Stimulated activated CD4-positive, alpha-beta T cell treated with anti-CD3 and anti-CD28 coated beads, Interleukin-1b, Interleukin-23, amount 100 ng/mL, for 24 hours (primary cell): Measurements from ENCODE around the gene SKAP1.
"Not testable (repeated sequence)": the region's sequence is repeated elsewhere in the genome, so short reads cannot be mapped to it uniquely, and the experiment has no call there.

ENCODE experiments used
- DNase-seq, 4 experiments: peaks; one replicate each; pipeline ENCODE4 v3.0.0-alpha.2; 2020; ENCODE audit warnings: low read depth in 4 of 4, low spot score in 1 of 4

SKAP1 gene

DNA sequence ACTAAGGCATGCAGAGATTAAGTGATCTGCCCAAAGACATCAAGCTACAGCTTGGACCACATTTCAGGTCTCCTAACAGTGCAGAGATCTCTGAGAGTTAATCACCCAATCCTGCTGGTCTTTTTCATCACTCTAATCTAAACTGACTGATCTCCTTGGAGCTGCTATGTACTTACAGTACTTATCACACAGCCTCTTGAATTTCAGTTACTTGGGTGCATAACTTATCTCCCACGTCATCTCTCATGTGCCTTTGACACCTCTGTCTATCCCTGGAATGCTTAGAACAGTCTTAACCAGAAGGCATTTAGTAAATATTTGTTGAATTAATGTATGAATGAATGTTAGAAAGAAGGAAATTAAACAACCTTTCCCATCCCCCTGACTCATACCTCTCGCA lies 183.4 kb downstream of the SKAP1 start:
- no peak for DNase-seq

DNA sequence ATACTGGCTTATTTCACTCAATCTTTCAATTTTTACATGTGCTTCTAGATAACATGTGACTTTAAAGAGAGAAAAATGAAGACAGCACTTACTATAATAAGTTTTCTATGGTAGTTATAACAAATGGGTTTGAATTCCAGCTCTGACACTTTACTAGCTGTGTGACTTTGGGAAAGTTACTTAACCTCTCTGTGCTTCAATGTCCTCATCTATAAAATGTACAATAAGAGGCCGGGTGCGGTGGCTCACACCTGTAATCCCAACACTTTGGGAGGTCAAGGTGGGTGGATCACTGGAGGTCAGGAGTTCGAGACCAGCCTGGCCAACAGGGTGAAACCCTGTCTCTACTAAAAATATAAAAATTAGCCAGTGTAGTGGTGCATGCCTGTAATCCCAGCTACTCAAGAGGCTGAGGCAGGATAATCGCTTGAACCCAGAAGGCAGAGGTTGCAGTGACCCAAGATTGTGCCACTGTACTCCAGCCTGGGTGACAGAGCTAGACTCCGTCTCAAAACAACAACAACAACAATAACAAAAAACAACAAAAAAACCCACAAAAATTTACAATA lies 184.5 kb downstream of the SKAP1 start:
- not testable (repeated sequence) for DNase-seq

DNA sequence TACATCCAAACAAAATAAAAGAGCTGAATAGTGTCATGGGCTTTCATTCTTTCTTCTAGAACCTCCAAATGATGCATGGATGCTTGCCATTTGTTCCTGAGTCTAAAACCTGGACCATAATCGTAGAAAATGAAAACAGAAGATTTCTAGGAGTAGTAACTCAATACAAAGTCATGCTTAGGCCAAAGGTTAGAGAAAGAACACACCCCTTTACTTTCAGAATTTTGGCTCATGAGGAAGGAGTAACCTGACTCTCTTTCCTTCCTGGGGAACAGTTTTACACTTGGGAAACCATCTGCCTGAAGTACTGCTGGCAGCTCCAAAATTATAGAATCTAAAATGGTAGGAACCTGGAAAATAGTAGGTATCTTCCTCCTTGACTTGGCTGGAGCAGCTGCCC lies 185.2 kb downstream of the SKAP1 start:
- no peak for DNase-seq

DNA sequence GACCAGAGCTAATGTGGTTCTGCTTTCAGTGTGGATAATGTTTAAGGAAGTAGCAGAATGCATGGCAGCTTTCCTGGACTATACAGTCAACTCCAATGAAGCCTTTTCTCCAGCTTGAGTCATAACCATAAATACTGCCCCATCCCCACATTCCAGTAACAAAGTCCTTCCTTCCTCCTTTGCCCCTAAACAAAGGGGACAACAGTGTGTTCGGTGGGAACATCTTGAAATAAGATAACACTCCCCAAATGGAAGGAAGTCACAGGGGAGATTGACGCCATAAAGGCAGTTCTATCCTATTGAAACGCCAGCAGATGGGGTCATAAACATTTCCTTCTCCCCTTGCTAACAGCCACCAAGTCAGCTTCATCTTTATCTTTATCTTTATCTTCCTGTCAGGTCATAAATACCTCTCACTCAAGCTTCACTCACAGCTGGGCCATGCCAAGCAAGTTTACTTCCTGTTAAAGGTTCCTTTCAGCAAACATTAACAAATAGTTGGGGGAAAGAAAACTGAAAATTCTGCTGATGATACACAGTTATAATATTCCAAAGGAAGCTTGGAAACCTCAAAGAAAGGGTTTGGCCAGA lies 185.8 kb downstream of the SKAP1 start:
- DNase-seq, result no peak

DNA sequence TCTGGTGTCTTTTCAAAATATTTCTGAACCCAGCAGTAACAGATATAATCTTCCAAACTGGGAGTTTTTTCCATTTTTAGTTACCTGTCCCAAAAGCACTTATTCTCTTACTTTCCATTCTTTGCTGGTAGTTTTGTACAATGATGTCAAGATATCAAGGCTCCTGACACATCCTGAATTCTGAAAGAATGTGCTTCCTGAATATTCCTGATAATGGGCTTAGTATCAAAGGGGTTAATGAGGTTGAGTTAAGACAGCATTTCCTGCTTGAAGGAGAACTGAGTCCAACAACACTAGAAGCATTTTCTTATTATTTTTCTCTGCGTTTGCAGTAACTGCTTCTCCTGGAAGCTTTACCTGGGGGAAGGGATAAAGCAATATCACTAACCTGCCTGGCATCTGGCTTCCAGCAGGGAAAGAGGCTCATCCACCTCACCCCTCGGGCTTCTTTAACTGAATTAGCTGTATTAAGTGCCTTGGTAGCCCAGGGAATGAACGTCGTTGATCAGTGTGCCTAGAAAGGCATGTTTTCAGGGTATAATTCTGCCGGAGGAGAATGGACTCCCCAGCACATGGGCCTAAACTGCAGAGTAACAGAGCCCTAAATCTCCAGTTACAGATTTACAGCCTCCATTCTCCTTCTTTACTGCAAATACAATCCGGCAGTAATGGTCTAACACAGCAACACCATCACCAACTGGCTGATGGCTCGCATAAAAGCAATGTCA lies 188.1 kb downstream of the SKAP1 start:
- no peak for DNase-seq

DNA sequence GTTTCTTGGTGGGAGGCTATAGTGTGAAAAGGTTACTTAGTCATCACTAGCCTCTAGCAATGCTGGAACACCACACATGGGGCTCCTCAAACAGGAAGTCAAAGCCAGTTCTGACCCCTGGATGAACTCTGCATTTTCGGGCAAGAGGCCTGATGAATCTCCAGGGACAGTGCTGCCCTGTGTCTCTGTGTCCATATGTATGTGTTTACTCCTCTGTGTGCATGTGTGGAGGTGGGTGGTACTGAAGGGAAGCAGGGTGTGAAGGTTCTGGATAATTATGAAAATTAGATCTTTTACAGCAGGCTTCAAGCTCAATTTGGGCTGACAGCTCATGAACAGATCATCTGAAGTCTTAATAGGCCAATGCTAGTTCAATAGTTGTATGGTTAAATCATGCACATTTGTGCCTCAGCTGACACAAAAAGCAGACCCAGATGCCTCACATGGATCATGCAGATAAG lies 188.9 kb downstream of the SKAP1 start:
- DNase-seq, result no peak

DNA sequence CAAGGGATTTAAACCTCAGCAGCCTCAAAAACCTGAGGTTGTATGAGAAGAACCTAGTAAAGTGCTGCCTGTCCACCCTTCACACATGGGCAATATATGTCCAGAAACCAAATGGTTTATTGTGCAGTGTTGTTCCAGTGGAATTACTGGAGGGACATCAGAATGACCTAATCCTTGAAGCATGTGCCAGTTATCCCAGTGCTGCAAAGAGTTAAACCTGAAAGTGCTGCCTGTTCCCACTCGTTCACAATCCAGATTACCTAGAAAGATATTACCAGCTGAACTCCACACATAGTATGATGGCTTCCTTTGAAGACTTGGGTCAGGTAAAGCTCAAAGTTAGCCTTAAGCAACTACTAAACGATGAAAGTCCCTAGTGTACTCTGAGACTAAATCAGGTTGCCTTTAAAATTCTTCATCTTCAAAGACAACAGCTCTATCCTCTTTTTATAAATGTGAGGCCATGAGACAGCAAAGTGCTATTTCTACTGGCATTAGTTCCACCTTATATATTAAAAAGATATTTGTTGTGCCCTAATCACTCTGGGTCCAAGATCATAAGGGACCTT lies 189.4 kb downstream of the SKAP1 start:
- DNase-seq, result no peak

DNA sequence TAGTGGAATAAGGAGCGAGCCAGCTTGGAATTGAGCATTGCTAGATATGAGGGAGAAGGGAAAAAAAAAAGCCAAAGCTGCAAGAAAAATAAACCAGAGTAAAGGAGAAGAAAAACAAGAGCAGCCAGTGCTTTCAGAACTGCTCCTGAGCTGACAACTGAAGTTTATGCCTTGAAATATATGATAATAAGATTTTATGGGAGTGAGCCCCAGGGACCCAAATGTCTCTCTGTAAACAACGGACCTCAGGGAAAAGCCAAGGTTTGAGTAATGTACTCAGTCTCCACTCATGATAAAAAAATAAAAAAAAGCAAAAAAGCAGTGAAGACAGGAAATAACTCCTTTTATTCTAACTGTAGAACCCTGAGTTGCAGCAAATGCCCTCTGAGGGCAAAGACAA lies 189.9 kb downstream of the SKAP1 start:
- DNase-seq, result no peak

DNA sequence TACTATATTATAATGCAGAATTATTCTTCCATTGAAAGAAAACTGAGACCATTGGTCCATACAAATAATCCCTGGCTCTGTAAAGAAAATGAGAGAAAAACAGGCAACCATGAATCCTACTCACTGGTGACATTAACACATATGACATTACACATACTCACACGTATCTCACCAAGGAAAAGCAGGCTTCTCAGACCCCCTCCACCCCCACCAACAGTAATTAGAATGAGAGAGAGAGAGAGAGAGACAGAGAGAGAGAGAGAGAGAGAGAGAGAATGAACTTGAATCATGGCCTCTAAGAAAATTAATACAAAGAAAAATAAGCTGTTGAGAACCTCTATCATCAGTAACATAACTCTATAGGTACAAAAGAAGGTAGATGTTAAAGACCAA lies 190.4 kb downstream of the SKAP1 start:
- no peak for DNase-seq

DNA sequence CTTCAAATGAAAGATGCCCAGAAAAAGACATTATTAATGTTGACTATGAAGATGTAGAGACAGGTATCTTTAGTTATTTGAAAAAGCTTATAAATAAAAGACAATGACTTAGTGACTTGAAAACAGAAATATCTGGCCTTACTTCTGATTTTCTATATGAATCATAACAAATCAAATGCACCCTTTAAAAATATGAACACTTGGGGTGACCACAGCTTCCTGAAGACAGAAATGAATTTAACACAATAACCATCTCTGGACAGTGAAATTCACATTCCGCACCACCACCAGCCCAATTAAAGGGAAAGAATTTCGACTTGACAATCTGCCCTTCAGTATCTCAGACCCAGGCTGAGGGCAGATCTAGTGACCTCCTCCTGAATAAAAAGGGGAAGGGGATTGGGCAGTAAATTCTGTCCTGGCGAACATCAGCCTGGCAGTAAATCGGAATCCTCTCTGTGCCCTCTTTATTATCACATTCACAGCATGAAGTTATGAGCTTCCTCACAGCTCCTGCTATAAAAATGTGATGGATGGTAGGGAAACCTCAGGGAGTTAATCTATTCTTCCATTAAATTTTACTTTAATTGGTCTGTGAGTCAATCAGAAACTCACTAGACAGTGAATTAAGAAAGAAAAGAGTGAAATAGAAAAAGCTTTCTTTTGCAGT lies 190.9 kb downstream of the SKAP1 start:
- no peak for DNase-seq

DNA sequence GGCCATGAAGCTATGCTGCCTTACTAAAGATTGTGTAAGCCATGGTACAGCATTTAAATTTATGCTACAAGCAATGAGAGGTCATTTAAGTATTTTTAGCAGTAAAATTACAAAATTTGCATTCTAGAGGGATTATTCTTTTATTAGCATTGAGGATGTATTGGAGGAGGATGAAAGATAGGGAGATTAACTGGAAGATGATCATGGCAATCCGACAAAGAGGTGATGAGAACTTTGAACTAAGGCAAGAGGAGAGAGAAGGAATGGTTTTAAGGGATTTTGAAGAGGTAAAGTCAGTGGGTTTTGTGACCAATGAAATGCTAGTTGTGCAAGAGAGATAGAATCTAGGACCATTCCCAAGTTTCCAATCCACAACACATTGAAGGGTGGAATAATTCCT lies 192.6 kb downstream of the SKAP1 start:
- no peak for DNase-seq

DNA sequence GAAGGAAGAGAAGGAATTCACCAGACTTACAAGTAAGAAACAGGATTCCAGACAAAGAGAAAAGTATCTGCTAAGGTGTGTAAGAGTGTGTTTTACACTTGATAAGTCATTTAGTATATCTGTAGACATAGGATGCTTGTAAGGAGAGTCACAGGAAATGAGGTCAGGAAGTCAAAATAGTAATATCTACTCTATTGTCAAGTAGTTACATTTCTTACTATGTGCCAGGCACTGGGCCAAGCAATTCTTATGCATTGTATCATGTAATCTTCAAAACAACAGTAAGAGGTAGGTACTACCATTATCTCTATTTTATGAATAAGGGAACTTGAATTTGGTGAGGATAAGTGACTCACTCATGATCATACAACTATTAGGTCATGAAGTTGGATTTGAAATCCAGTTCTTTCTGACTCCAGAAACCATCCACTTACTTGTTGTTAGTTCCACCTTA lies 193.3 kb downstream of the SKAP1 start:
- DNase-seq, result no peak

DNA sequence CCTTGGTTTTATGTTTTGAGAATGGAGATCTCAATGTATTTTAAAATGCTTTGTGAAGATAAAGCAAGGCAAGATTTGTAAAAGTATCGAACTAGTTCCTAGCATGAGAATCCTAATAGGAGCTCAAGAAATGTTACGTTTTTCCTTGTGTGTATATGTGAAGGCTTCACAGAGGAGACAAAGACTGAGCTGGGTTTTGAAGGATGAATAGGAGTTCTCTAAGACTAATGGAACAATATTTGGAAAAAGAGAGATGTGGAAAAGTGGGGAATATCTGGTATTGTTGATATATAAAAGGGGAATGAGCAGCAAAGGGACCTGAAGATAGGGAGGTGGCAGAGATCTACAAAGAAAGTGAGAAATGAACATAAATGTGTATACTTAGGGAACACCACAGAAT lies 195.1 kb downstream of the SKAP1 start:
- DNase-seq, result no peak

DNA sequence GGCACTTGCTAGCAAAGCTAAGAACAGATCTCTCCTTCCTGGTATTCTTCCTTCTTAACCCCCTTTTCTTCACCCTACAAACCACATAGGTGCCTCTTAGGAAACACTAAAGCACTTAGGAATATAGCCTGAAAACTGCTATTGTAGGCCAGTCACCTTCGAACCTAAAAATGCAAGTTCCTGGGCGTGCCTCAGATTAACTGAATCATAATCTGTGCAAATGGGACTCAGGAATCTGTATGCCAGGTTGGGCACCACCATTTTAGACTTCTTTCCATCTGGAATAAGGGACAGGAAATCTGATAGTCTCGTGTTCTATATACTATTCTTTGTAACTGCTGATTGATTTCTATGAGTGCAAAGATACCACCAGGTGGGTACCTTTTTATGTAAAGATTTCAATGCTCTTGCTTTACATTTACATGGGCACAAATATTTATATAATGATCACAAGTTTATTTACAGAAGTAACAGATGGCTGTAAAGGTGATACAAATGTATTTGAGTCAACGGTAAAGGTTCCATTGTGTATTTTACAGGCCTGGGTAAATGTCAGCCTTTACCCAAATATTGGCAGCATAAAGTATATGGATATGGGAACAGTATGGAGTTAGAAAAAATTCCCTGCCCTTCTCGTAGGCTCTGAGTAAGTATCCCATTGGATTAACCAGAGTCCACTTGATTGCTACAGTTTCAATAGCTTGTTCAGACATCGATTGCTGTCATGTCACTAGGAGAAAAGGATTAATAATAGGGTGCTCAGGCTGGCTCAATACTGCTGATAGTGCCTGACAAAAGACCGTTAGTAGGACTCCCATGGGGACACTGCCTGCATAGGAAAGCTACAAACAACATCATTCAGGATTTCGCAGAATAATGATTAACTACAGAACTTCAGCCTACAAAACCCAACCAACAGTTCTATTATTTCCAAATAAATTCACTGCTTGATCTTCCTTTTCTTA lies 197.7 kb downstream of the SKAP1 start:
- DNase-seq, result no peak

DNA sequence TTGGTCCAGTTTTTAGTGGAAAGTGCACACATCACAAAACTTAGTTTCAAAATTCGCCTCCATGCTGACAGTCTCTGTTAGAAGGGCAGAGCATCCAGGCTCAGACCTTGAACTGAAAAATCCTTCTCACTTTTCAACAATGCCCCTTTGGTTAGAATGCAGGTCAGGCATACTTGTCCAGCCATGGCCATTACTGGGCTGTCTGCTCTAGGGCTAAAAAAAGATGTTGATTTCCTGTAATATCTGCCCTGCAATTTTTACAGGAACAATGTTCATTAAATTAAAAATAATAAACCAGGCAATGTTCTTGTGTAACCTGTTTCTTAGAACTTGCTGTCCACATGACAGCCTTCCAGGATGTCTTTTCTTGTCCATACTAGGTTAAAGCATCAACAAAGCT lies 200.1 kb downstream of the SKAP1 start:
- no peak for DNase-seq

DNA sequence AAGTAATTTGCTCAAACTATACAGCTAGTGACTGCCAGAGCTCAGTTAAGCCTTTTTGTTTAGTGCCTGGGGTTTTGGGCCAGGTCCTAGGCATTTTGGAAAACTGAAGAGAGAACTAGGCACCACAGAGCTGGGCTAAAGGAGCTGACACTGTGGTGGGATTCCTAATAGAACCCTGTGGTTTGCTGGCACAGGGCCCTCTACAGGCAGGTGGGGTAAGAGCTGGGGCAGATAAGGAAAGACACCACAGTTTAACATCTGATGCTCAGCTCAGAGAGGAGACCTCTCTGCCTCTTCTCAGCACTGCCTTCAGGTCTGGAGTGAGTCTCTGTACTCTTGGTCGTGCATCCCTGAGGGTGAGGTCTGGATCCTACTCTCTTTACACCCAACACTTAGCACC lies 201.3 kb downstream of the SKAP1 start:
- no peak for DNase-seq

DNA sequence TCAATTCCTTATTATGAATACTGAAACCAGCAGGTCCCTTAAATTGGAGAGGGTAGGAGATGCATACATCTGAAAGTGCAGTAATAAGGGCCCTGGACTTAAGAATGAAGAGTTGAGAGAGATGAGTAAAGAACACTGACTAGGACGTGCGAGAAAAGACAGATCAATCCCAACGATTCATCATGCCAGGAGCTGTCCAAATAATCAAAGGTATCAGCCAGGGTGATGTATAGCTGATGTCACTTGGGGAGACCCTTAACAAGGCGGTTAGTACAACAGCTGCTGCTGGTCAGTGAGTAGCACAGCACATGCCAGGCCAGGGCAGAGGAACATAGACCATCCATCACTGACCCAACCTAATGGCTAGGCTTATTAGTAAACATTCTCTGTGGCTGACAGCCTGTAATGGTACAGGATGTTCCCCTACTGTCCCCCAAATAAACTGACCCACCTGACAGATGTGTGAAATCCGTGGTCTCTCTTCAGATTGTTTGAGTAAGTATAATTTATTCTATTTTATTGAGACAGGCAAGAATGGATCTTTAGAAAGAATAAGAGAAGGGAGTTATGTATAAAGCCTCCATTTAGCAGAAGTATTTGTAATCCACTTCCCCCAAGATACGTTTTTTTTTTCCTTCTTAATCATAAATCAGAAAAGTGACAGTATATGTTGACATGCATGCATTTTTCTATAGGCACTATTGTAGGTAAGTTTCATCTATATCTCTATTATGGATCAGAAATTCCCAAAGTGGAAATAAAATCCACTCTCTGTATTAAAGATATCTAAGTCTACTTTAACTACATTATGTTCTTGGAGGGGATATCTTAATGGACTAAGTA lies 204.1 kb downstream of the SKAP1 start:
- no peak for DNase-seq

DNA sequence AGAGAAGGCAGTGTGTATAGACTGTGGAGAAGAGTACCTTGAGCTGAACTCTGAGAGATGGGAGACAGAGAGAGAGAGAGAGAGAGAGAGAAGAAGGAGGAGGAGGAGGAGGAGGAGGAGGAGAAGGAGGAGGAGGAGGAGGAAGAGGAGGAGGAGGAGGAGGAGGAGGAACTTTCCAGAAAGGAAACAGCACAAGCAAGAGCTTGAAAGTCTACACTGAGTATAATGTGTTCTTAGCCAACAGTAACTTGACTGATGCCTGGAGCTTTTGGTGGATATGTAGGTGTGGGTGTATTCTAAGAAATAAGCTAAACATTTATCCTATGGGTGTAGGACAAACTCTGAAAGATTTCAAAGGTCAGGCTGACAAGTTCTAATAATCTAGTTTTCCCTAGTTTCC lies 206.1 kb downstream of the SKAP1 start:
- DNase-seq, result no peak

DNA sequence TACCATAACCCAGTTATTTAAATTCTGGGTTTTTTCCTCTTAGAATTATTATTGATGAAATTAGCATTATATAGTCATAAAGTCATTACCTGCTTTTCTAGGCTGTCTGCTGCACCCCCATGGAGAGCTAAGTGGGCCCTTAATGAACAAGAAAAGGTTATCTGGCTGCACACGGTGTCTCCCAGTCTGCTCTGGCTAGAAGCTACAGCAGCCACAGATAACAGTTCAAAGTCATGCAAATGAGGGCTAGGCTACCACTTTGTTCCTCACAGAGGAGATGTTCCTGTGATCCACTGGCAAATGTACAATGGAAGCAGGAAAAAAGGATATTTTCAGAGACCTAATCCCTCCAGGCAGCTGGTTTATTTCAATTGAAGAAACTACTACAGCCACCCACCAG lies 210.4 kb downstream of the SKAP1 start:
- no peak for DNase-seq
